GM18526 (cell line): Measurements from ENCODE around the gene JOSD1.

Experiments
- POLR2A ChIP-seq: IDR thresholded peaks from 3 replicates; pipeline ENCODE4 v1.6.1; 2011; ENCODE audit not compliant: insufficient read length; ENCODE audit errors: extremely low read depth

The JOSD1 gene

DNA sequence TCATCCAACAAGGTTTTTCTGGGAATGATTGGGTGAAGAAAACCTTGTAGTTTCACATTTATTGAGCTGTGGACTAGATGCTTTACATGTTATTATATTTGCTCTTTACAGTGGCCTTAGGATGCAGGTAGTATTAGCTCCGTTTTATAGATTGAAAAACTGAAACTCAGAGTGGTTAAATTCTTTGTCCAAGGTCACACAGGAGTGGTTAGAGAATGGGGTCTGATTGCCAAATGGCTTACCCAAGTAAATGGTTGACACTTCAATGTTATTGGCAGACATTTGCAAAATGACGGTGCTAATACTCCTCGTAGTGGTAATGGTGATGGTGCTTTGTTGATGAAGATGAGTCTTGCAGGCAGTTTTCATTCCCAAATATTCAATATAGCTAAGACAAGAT is 7.2 kb upstream of the JOSD1 start:
- no peak for TF ChIP-seq POLR2A

DNA sequence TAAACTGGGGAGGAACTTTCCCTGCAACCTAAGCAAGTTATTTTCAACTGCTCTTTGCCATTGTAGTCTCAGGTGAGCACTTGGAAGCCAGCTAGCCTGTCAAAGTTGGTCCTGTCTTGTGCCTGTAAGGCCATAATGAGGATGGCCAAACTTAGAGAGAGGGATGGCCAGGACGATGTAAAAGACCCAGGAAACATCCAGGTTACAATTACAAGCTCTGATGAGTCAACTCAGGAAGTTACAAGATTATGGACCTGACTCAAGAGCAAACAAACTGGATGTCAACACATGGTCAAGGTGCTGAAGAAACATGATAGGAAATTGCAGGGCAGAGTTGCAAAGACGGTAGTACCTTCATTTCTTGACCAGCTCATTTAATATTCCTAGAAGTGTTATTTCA is 6.6 kb upstream of the JOSD1 start:
- no peak for TF ChIP-seq POLR2A

DNA sequence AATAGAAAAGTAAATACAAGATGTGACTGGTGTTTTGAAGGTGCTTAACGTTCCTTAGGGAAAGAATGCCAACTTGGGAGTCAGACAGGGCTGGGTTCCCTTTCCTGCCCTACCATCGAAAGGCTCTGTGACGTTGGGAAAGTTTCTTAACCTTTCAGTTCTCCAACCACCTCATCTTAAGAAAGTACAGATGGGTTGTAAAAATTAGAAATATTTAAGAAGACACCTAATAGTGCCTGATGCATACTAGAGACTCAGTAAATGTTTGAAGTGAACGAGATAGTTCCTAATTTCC is 6.1 kb upstream of the JOSD1 start:
- TF ChIP-seq POLR2A: no peak

- no peak for TF ChIP-seq POLR2A
Measured at GRCh38 chr22:38706101-38706900, 5.6 kb upstream of the JOSD1 start.

- TF ChIP-seq POLR2A: peak; percentile 95
Measured at GRCh38 chr22:38705235-38706100, 4.7 kb upstream of the JOSD1 start, which contains the start of gene GTPBP1. GTPBP1 (plus strand) TSS chr22:38705944; CDS start chr22:38705956, 12 bp downstream.

GRCh38 chr22:38704654-38705234 is 4.0 kb upstream of the JOSD1 start:
- no peak for TF ChIP-seq POLR2A

GRCh38 chr22:38700270-38700788 is 414 bp downstream of the JOSD1 start:
- TF ChIP-seq POLR2A: no peak

GRCh38 chr22:38699784-38700183 is 959 bp downstream of the JOSD1 start:
- TF ChIP-seq POLR2A: no peak

- TF ChIP-seq POLR2A: no peak
Measured at GRCh38 chr22:38699143-38699542, 1.6 kb downstream of the JOSD1 start.

DNA sequence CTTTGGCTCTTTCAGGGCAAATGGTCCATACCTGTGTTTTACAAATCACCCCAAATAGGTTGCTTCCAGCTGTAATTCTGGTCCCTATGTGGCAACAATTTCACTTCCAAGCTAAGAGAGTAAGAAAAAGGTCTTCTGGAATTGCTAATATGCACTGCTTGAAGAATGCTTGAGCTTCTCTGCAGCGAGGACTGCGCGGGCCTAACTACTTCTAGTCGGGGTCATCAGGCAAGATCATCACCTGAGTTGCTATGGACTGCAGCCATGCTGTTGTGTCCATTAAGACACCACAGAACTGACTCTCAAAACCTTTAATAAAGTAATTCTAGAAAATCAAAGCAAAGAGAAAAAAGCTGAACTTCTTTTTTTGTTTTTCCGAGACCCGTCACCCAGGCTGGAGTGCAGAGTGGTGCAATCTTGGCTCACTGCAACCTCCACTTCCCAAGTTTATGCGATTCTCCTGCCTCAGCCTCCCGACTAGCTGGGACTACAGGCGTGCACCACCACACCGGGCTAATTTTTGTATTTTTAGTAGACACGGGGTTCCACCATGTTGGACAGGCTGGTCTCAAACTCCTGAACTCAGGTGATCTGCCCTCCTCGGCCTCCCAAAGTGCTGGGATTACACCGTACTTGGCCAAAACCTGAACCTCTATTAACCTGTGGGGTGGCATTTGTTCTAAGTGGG is 2.2 kb downstream of the JOSD1 start:
- TF ChIP-seq POLR2A: no peak

DNA sequence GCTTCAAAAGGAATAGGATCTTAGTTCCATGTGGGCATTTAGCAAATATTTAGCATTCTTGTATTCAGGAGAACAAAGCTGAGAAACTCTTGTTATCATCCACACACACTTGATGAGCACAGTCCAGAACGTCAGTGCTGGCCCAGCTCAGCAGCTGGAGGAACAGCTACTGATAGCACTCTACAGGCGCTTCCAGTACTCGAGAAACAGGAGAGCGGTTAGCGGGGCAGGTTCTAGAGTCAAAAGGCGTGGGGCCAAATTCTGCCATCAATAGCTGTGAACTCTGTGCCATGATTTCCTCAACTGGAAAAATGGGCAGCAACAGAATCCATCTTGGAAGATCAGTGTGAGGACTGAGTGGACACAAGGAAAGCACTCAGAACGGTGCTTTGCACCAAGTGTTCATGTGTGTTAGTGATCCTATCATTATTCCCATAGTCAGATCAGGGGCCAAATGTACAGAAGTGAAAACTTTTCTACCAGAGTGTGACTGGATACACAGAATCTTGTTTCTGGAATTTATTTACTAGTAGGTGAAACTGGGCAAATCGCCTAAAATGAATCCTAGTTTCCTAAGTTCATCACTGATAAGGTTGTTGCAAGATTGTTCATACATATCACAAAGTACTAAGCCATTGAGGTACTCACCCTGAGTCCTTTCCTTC is 3.2 kb downstream of the JOSD1 start:
- TF ChIP-seq POLR2A: no peak

DNA sequence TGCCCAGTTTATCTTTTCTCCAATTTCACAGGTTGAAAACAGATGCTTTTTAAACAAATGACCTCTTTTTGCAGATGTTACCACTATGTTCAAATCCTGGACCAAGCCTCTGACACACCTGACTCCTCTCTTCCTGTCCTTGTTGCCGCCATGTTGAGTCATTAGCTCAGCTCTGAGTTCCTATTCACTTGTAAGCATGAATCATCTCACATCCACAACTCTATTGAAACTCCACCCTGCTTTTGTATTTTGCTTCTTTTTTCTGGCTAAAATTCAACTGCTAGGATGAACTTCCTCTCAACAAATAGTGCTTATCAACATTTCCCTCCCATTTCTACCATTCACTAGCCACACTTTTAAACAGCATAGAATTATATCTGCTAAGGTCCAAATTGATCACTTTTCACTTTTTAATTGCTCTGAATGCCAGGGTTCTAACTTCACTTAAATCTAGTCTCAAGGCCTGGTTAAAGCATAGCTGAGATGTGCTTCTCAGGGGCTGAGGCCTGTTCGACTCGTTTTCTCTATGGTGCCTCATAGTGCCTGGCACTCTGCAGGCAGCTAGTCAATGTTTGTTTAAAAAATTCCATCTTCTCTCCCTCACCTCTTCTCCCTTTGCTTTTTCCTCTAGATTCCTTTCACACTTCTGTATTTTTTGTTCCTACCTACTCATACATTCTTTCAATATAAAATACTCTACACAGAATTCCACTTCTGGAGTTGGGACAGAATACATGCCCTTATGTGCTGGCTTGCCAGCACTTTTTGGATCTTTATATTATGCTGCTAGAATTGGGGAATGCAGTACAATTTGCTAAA is 3.9 kb downstream of the JOSD1 start:
- TF ChIP-seq POLR2A: no peak

- TF ChIP-seq POLR2A: no peak
Measured at GRCh38 chr22:38694940-38695339, 5.8 kb downstream of the JOSD1 start.

- no peak for TF ChIP-seq POLR2A
Measured at GRCh38 chr22:38694049-38694448, 6.7 kb downstream of the JOSD1 start.
